GM21390 (cell line): ENCODE results near the gene XPR1.
A peak's percentile ranks its signal among the peaks of the same experiment; 100 is the strongest.

Source experiments
- ATAC-seq: cut with Tn5 transposase; IDR thresholded peaks from one replicate; pipeline ENCODE4 v1.9.1; 2021; ENCODE audit not compliant: unreplicated experiment

XPR1 gene

DNA sequence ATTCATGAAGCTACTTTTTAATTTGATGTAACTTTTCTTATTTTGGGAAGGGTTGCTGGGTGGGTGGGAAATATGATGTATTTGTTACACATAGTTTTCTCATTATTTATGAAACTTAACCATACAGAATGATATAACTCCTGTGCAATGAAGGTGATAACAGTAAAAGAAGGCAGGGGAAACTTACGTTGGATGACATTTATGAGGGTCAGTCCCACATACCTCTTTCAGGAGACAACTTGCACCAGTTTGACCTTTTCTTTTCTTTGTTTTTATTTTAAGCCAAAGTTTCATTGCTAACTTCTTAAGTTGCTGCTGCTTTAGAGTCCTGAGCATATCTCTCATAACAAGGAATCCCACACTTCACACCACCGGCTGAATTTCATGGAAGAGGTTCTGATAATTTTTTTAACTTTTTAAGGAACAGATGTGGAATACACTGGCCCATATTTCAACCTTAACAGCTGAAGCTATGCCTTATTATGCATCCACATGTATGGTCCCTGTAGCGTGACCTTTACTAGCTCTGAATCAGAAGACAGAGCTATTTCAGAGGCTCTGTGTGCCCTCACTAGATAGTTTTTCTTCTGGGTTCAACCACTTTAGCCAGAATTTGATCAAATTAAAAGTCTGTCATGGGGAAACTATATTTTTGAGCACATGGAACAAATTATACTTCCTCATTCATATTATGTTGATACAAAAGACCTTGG lies 252.9 kb downstream of the XPR1 start:
- no peak for ATAC-seq

DNA sequence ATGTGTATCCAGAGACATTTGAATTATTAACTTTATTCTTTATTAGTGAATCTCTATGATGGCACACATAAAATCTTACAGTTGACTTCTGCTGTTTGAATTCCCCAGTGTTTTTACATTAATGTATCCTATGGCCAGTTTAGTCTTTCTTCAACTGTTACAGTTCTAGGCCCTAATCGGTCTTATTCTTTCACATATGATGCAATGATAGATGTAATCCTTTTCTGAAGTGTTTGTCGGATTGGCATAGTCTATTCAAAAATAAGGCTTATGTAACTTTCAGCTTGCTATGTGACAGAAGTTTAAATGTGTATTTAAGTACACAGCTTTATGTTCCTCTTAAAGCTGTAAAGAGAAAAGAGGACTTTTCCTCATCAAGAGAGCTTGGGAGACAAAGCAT lies 254.5 kb downstream of the XPR1 start:
- no peak for ATAC-seq

DNA sequence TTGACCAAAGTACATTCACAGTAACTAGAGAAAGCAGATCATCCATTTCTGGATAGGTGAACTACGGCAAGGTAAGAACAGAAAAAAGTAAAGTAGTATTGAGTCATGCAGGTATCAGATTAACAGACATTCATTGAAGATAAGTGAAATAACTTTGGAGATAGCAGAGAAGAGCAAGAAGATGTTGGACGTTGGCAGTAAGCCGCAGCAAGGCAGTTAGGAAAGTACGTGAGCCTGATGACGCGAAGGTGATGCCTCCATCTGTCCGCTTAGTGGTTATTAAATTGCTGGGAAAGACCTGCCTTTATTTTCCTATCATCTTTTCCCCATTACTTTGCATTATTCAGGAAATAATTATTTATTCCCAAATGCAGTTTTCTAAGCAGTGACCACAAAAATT lies 256.0 kb downstream of the XPR1 start:
- no peak for ATAC-seq

DNA sequence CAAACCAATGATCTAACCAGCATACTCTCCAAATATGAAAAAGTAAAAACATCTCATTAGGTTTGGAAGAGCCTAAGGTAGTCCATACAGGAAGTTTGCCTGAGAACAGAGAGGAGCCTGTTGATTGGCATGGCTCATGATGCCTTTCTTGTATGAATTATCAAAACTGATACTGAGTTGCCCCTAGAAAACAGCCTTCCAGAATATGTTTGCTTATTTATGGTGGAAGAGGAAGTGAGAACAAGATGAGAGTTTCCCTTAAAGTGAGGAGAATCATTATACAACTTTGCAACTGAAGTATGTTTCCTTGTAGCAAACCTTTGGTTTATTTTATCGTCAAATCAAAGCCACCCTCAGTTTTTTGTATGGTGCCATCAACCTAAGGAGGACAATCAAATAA lies 257.0 kb downstream of the XPR1 start:
- peak; percentile 92 for ATAC-seq

DNA sequence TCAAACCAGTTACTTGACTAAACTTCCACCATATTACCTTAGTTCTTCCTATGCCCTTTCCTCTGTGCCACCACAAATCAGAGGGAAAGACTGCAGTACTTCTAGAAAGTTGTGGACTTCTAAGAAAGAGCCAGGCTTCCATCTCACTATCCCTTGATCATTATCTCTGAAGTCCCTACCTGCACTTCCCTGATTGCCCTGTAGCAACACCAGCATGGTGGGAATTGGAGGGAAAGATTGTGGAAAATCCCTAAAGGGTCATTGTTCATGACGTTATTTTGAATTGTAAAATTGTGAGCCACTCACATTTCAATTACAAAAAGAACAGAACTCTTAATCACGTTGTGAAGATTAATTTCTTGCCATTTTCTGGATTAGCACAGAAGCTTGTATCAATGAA lies 257.5 kb downstream of the XPR1 start:
- no peak for ATAC-seq

DNA sequence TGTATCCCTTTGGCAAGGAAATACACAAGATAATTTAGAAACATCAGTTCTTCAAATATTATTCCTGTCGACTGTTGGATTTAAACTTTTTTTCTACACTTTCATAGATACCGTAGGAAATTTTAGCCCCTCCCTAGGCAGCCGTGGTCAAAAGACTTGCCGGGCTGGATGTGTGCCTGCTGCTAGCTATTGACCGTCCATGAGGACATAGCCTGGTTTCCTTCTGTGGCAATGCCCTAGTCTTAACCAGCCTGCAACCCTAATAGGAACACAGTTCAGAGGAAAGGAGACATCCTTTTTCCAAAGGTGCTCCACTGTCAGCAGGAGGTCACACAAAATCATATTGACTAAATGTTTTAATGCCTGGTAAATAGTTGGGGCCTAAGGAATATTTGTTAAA lies 260.4 kb downstream of the XPR1 start:
- ATAC-seq, result no peak

DNA sequence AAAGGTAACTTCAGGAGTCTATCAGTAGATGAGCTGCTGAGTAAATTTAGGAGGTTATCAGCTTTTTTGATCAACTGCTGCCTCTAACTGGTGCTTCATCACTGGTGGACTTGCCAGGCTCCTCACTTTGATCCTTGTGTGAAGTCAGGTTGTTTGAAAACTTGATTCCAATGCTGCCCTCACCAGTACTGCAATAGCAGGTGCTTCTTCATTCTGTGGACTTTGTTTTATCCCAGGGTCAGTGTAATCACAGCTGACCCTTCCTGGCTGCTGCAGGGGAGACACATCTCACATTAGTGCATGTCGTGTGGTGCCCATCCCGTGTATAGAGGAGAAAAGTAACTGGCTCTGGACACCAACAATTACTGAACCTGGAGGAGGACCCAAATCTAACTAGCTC lies 260.9 kb downstream of the XPR1 start:
- ATAC-seq, result no peak

DNA sequence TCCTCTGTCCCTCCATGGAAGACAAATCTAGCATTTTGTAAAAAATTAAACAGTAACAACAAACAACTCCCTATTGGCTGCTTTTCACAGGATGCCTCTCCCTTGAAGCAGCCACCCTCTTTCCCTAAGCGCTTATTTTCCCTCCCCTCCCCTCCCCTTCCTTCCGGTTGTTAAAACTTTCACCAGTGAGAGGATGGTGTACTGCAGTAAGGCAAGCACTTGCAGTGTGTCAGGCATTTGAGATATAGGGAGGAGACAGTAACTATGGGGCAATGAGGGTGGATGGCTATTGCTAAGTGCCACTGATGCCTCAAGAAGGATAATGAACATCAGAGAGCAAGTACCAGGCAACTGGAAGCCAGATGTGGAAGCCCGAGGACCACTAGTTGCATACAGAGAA lies 261.8 kb downstream of the XPR1 start:
- no peak for ATAC-seq

DNA sequence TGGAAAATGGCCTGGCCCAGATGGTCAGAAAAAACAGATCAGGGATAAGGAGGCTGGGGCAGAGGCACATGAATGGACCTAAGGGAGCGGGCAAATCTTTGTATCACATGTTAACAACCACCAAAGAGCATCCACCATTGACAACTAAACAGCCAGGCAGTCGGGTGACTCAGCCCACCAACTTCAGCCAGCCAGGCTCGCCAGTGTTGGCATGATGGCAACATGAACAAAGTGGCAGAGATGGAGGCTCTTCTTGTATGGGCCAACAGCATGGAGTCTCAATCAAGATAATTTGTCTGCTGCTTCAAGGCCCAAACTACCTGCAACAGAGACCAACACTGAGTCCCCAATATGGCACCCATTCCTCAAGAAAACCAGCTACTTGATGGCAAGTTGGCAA lies 264.3 kb downstream of the XPR1 start:
- no peak for ATAC-seq

DNA sequence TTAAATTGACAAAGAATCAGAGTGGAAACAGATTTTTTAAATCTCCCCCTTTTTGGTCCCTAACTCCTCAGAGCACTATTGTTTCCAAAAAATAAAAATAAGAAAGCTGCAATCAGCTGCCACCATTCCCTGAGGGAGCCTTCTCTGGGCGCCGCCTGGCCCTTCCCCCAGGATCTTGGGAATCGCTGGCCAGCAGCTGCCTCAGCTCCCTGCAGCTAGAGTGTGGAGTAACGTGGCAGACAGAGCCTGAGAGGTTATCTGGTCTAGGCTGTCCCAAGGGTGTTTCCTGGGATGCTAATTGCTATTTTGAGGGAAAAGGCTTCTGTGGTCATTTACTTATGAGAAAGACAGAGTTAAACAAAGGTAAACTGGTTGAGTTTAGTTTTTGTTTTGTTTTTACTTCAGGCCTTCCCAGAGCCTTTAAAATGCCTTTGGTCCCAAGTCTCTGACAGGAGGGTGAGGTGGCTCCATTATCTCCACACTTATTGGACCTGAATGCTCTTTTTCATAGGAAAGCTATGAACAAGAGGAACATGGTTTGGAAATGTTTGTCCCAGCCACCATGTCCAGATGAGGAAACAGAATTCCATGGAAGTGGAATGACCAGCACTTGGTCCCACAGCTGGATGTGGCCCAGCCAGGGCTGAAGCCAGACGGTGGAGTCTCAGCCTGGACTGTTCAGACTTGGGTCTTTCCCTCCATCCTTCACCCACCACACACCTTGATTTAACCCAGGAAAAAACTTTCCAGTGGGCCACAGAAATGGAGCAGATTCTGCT lies 266.8 kb downstream of the XPR1 start:
- ATAC-seq, result no peak

DNA sequence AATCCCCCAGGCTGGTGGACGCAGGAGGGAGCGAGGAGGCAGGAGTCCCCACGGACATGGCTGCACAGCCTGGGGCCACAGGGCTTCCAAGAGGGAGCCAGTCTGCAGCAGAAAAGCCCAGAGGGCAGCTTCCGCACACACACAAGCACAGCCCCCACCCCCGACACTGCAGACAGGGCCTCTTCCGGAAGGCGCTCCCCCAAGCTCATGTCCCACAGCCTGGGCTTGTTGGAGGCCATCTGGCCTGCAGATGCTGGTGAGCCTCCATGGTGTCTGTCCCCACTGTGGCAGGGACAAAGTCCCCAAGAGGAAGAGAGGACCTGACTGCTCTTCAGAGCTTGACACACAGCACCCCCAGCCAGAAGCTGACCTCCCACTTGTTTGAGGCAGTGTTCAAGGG lies 267.4 kb downstream of the XPR1 start:
- no peak for ATAC-seq

DNA sequence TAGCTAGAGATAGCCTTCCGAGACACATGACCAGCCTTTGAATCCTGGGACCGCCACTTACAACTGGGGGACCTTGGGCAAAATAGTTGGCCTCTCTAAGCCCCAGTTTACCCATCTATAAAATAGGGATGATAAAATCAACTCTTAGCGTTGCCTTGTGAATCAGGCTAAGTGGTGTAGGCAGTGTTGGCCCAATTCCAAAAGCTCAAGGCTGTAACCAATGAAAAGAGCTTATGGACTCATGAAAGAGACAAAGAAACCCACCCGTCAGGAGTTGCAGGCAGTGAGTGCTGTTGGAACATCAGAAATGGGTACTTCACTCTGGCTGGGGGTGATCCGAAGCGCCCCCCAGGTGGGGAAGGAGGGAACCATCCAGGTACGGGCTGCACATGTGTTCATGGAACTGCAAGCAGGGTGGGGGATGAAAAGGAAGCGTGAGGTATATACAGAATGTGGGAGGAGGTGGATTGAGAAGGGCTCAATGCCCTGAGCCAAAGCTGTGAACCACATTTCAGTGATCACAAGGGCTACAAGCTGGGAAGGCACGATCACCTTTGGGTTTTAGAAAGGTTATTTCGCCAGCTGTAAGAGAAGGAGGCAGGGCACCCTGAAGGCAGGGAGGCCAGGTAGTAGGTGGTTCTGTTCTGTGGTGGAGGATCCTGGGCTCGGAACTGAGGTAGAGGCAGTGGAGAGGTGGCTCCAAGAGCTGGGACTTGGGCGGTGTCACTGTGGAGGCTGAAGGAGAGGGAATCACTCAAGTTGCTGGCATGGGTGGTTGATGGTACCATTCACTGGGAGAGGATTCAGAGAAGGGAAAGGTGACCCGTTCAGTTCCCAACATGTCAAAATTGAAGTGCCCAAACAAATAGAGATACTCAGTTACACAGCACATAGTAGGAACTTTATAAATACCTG lies 269.5 kb downstream of the XPR1 start:
- no peak for ATAC-seq

DNA sequence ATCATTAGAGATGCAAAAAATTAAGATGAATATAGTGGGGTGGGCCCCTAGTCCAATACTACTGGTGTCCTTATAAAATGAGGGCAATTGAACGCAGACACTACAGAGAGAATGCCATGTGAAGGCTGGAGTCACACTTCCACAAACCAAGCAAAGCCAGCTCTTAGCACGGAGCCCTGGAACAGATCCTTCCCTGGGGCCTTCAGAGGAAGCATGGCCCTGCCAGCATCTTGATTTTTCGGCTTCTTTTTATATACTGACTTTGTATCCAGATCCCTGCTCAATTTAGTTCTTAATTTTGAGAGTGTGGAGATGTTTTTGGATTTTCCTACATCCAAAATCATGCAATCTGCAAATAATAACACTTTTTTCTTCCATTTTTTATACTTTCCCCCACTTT lies 270.7 kb downstream of the XPR1 start:
- ATAC-seq, result no peak

DNA sequence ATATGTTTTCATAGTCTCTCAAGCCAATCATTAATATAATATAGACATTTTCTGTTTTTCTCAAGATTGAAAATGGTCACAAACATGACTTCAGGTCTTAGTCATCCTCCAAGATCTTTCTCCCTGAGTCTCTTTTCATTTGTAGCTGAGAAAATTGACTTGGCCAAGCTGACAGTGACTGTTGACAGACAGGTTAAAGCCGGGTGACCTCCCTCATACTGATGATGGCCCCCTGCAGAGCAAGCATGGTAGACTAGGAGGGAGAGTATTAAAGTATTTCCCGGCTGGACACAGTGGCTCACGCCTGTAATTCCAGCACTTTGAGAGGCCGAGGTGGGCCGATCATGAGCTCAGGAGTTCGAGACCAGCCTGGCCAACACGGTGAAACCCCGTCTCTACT lies 274.1 kb downstream of the XPR1 start:
- no peak for ATAC-seq

DNA sequence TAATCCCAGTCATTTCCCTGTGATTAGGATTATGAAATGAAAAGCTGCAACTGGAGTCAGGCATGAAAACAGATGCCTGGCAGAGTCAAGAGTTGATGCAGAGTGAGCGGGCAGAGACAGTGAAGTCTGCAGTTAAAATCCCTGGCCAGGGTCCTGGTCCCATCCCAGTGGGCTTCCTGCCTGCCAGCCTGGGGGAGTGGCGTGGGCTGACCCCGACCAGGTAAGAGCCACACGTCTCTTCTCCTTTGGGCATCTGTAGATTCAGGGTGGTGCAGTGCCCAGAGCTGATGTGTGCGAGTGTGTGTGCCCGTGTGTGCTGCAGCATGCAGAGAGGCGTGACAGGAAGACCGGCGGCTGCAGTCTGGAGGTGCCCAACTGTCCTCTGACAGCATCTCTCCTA lies 274.7 kb downstream of the XPR1 start:
- ATAC-seq, result no peak

DNA sequence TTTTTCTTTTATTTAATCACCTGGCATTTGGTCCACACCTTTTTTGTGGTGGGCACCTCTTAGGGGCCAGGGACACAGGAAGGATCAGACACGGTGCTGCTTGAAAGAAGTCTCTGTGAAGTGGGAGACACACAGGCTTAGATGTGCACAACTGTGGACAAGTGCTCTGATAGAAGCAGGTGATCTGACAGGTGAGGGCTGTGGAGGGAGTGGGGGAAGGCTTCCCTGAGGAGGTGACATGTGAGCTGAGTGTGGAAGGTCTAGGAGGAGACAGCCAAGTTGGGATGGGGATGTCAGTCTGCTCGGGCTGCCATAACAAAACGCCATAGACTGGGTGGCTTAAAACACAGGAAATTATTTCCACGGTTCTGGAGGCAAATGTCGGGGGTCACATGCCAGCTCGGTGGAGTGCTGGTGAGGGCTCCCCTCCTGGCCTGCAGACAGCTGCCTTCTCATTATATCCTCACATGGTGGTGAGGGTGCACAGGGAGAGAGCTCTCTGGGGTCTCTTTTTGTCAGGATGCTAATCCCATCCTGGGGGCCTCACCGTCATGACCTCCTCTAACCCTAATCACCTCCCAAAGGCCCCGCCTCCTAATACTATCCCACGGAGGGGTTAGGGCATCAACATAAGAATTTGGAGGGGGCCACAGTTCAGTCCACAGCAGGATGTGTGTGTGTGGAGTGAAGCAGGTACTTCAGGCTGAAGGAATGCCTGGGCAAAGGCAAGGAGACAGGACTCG lies 275.7 kb downstream of the XPR1 start:
- no peak for ATAC-seq

DNA sequence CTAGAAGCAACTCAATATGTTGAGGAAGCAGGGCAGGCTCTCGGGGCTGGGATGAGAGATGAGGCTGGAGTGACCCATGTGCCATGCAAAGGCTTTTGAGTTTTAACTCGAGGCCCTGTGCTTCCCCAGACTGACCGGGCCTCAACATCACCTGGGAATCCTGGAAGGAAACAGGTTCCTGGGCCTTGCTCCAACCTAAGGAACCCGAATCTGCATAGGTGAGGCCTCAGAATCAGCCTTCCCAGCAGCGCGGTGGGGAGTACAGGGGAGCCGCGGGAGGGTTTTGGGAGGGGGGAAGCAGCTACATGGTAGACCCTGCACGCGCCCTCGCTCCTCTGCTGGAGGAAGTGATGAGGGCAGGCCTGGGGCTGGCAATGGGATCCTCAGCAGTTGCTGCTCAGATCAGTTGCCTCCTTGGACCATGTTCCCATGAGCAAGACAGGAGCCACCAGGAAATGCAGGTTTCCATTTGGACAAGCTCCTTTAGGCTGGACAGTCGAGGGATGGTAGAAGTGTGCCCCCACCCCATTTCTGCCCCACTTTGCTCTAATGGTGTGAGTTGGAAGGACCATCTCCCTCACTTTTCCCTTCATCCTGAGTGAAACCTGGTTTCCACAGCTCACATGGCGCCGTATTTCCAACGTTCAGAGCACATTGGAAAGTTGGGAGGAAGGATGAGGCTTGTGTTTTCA lies 276.4 kb downstream of the XPR1 start:
- no peak for ATAC-seq

DNA sequence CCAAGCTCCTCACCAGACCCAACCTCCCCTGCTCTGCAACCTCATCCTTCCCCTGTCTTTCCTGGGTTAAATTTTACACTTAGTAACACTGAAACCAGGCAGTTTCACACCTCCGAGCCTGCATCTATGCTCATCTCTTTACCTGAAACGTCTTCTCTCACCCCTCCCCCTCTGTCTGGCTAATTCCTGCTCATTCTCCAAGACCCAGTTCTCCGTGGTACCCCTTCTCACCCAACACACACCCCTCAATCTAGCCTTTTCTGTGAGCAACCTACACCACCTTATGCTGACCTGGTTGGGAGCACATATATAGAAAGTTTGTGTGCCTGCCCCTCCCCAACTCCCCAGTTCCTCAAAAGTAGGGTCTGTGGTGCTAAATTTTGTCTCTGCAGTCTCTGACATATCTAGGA lies 277.2 kb downstream of the XPR1 start:
- ATAC-seq, result peak; percentile 43

DNA sequence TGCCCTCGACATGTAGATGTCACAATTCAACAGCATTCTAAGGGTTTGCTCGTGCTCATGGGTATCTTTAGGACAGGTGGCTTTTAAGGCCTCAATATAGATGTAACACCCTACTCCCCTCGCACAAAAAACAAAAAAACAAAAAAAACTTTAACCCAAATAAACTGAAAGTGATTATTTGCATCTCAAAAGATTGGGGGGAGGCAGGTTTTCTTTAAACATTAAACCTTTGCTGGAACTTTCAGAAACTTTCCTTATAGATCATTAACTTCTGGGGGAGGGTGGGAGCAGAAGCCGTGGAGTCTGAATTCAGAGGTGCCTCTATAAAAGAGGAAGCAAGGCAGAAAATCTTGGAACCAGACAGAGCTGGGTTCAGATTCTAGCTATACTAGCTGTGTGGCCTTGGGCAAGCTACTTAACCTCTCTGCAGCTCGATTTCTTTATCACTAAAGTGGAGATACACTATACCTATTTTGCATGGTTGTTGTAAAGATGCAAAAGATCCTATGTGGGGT lies 277.7 kb downstream of the XPR1 start:
- ATAC-seq, result peak; percentile 47

DNA sequence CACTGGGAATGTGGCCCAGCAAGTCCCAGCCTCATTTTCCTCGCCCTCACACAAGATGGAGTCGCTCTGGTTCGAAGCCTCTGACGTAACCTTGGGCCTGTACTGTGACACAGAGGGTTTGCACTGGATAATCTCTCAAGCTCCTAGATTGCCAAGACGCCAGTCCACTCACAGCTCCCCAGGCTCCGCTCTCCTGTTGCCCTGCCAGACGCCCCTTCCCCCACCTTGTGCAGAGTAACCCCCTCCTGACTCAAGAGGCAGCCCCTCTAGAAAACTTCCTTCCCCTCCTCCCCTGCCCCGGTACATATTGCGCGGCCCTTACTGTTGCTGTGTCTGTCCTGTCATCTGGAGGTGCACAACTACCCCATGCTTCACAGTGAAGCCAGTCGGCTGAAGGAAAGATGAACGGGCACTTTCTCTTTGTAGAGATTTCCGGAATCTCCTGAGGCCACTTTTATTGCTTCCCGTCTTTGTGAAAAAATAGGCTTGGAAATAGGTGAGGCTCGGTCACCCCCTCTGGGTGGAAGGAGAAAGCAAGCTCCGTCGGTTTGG lies 279.9 kb downstream of the XPR1 start:
- no peak for ATAC-seq
